ENCODE results near the gene COL27A1. TPM values are rescaled to one million over a fixed set of nuclear protein-coding genes. Genes with fewer than 3 reads are reported as not detected.

COL27A1 gene
- total and polyA plus RNA-seq, 7 donors, result 1.4 to 13.3 (median 4.3) TPM

GRCh38 chr9:114220061-114220541, 64.8 kb downstream of the COL27A1 start:
- Histone ChIP-seq H3K9me3 (no peaks in the 10 kb centered on the region), H3K27ac (peak overlapping the region in 3 of 4 donors; percentile 63 to 69 (median 67)), H3K27me3 (no peaks in the 10 kb centered on the region), H3K36me3 (no peaks in the 10 kb centered on the region), H3K4me3 (no peak overlapping the region), H3K4me1 (peaks cover 0 to 34% (median 22%) of the 10 kb centered on the region in 4 donors)
- 74 to 76% methylated on average over 8 of the region's 8 CpGs for WGBS, 2 donors
- intact Hi-C loops (cut with DNase I), result no loop called here
- TF ChIP-seq POLR2AphosphoS5 (IDR thresholded peaks at IDR 0.05), result peak in 1 of 4 donors; percentile 14
- no peak for TF ChIP-seq CTCF (IDR thresholded peaks at IDR 0.05)
- no peak for DNase-seq

- DNase-seq, result no peak
- 89% methylated on average over 10 of the region's 10 CpGs for WGBS, 2 donors
- peaks cover 0 to 21% (median 9%) of the 10 kb centered on the region in 4 donors for H3K4me1 ChIP-seq
- no peak overlapping the region for H3K4me3 ChIP-seq
- intact Hi-C loops (cut with DNase I), result no loop called here
- TF ChIP-seq EP300 (IDR thresholded peaks at IDR 0.05), result no peak
- no peak for TF ChIP-seq CTCF (IDR thresholded peaks at IDR 0.05)
- no peak for TF ChIP-seq POLR2A (IDR thresholded peaks at IDR 0.05)
- no peaks in the 10 kb centered on the region for H3K9me3 ChIP-seq
- H3K36me3 ChIP-seq, result no peaks in the 10 kb centered on the region
- H3K27me3 ChIP-seq, result no peaks in the 10 kb centered on the region
- H3K27ac ChIP-seq, result no peak overlapping the region
Measured at GRCh38 chr9:114221706-114222465, 66.5 kb downstream of the COL27A1 start.

GRCh38 chr9:114223564-114224246, 68.4 kb downstream of the COL27A1 start:
- TF ChIP-seq POLR2A (IDR thresholded peaks at IDR 0.05) (no peak), CTCF (IDR thresholded peaks at IDR 0.05) (no peak), EP300 (IDR thresholded peaks at IDR 0.05) (no peak), POLR2AphosphoS5 (IDR thresholded peaks at IDR 0.05) (no peak)
- Histone ChIP-seq H3K27ac (no peak overlapping the region), H3K4me3 (no peak overlapping the region), H3K4me1 (peaks cover 0 to 21% (median 9%) of the 10 kb centered on the region in 4 donors), H3K9me3 (no peaks in the 10 kb centered on the region), H3K27me3 (no peaks in the 10 kb centered on the region), H3K36me3 (no peaks in the 10 kb centered on the region)
- intact Hi-C loops (cut with DNase I), result no loop called here
- 77 to 85% methylated on average over 4 of the region's 4 CpGs for WGBS, 2 donors
- no peak for DNase-seq

- intact Hi-C loops (cut with DNase I), result no loop called here
- Histone ChIP-seq H3K4me3 (no peak overlapping the region), H3K27me3 (no peaks in the 10 kb centered on the region), H3K4me1 (peaks cover 0 to 18% (median 9%) of the 10 kb centered on the region in 4 donors), H3K36me3 (no peaks in the 10 kb centered on the region), H3K27ac (no peak overlapping the region), H3K9me3 (no peaks in the 10 kb centered on the region)
- no peak for DNase-seq
- TF ChIP-seq POLR2A (IDR thresholded peaks at IDR 0.05) (no peak), CTCF (IDR thresholded peaks at IDR 0.05) (no peak), EP300 (IDR thresholded peaks at IDR 0.05) (no peak), POLR2AphosphoS5 (IDR thresholded peaks at IDR 0.05) (no peak)
- WGBS, 2 donors, result 43 to 48% methylated on average over 3 of the region's 3 CpGs
Measured at GRCh38 chr9:114224247-114224610, 68.9 kb downstream of the COL27A1 start.
